K562 (cell line): ENCODE data around the gene NTN3.

Source experiments
- CBFB ChIP-seq: sonication (generic); formaldehyde crosslinking; IDR thresholded peaks from 2 replicates; pipeline ENCODE4 v1.4.0; 2020; ENCODE audit warnings: mild to moderate bottlenecking, missing genetic modification reagents
- EHMT2 ChIP-seq: fragments of 450-650 bp; IDR thresholded peaks from 2 replicates; pipeline ENCODE4 v1.6.1; 2018; ENCODE audit warnings: antibody characterized with exemption
- L3MBTL2 ChIP-seq: fragments of 450-650 bp; IDR thresholded peaks from 2 replicates; pipeline ENCODE4 v1.6.1; 2016; ENCODE audit warnings: mild to moderate bottlenecking, moderate library complexity
- NR2F6 ChIP-seq: fragments of 450-650 bp; formaldehyde crosslinking; IDR thresholded peaks from 2 replicates; pipeline ENCODE4 v1.4.0; 2020; ENCODE audit warnings: mild to moderate bottlenecking
- POU5F1 ChIP-seq: fragments of 150-350 bp; IDR thresholded peaks from 2 replicates; pipeline ENCODE4 v1.6.1; 2014; ENCODE audit warnings: borderline replicate concordance, low read length, low read depth, mild to moderate bottlenecking; ENCODE audit not compliant: partially characterized antibody
- SP2 ChIP-seq: IDR thresholded peaks from 2 replicates; pipeline ENCODE4 v1.6.1; 2011; ENCODE audit warnings: mild to moderate bottlenecking, low read depth, low read length, moderate library complexity; ENCODE audit not compliant: poor library complexity, severe bottlenecking; ENCODE audit errors: extremely low read depth
- ZNF561 ChIP-seq: fragments of 450-650 bp; formaldehyde crosslinking; conservative IDR thresholded peaks from 2 replicates; pipeline ENCODE4 v1.4.0; 2020; ENCODE audit warnings: mild to moderate bottlenecking, moderate library complexity
- TF ChIP-seq, protein P1 (sequence below), 3 experiments: IDR thresholded peaks in 2 of 3; conservative IDR thresholded peaks in 1 of 3; 2 replicates each; pipeline ENCODE4 v1.5.1; 2011 to 2012; ENCODE audit warnings: low read length in 3 of 3, mild to moderate bottlenecking in 3 of 3, control low read depth in 2 of 3, improper control_type of control experiment in 1 of 3, inconsistent platforms in 1 of 3, low read depth in 1 of 3, mixed read lengths in 1 of 3, moderate library complexity in 1 of 3; ENCODE audit not compliant: insufficient read depth in 2 of 3
- TF ChIP-seq, protein P2 (sequence below): fragments of 450-650 bp; IDR thresholded peaks from 2 replicates; pipeline ENCODE4 v1.6.1; 2018; ENCODE audit warnings: mild to moderate bottlenecking, low read depth; ENCODE audit not compliant: partially characterized antibody
- TF ChIP-seq, protein P3 (sequence below): fragments of 450-650 bp; IDR thresholded peaks from 2 replicates; pipeline ENCODE4 v1.6.1; 2016; ENCODE audit warnings: borderline replicate concordance

DNA sequence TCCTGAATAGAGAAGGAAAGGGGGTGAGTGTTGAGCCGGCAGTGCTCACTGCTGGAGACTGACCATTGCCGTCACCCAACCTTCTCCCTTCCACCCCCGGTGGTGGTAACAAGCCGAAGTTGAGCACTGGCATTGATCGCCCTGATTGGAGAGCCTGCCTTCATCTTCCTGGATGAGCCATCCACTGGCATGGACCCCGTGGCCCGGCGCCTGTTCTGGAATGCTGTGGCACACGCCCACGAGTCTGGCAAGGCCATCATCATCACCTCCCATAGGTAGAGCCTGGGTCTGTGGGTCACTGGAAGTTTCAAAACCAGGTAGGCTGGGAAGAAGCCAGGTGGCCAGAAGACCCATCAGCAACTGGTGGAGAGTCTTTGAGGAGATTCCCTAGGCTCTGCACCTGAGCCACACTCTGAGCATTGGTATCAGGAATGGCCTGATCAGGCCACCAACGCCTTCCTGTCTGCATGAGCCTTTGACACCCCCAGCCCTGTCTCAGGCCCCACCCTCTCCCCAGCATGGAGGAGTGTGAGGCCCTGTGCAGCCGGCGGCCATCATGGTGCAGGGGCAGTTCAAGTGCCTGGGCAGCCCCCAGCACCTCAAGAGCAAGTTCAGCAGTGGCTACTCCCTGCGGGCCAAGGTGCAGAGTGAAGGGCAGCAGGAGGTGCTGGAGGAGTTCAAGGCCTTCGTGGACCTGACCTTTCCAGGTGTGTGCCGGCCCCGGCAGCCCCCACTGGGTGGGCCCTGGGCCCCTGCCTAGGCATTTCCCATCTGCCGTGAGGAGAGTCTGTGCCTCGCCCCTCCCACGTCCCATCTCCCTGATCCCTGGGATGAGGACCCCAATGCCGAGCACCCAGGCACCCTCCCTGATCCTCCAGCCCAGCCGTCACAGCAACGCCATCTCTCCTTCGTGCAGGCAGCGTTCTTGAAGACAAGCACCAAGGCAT is 46.8 kb upstream of the NTN3 start:
- no peak for TF ChIP-seq ZNF561 (CRISPR knock-in tag)
- no peak for TF ChIP-seq NR2F6 (CRISPR knock-in tag)
- TF ChIP-seq, protein P1, sequence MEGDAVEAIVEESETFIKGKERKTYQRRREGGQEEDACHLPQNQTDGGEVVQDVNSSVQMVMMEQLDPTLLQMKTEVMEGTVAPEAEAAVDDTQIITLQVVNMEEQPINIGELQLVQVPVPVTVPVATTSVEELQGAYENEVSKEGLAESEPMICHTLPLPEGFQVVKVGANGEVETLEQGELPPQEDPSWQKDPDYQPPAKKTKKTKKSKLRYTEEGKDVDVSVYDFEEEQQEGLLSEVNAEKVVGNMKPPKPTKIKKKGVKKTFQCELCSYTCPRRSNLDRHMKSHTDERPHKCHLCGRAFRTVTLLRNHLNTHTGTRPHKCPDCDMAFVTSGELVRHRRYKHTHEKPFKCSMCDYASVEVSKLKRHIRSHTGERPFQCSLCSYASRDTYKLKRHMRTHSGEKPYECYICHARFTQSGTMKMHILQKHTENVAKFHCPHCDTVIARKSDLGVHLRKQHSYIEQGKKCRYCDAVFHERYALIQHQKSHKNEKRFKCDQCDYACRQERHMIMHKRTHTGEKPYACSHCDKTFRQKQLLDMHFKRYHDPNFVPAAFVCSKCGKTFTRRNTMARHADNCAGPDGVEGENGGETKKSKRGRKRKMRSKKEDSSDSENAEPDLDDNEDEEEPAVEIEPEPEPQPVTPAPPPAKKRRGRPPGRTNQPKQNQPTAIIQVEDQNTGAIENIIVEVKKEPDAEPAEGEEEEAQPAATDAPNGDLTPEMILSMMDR (IDR thresholded peaks at IDR 0.05 in 2 of 3, conservative IDR thresholded peaks at IDR 0.05 in 1 of 3; ENCODE audit: insufficient read depth in 2 of 3, low read depth in 1 of 3, low read length in 3 of 3), result no peak
- no peak for TF ChIP-seq EHMT2
- no peak for TF ChIP-seq CBFB
- TF ChIP-seq SP2, result no peak
- TF ChIP-seq, protein P2, sequence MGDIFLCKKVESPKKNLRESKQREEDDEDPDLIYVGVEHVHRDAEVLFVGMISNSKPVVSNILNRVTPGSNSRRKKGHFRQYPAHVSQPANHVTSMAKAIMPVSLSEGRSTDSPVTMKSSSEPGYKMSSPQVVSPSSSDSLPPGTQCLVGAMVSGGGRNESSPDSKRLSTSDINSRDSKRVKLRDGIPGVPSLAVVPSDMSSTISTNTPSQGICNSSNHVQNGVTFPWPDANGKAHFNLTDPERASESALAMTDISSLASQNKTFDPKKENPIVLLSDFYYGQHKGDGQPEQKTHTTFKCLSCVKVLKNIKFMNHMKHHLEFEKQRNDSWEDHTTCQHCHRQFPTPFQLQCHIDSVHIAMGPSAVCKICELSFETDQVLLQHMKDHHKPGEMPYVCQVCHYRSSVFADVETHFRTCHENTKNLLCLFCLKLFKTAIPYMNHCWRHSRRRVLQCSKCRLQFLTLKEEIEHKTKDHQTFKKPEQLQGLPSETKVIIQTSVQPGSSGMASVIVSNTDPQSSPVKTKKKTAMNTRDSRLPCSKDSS, result no peak
- no peak for TF ChIP-seq POU5F1
- TF ChIP-seq, protein P3, sequence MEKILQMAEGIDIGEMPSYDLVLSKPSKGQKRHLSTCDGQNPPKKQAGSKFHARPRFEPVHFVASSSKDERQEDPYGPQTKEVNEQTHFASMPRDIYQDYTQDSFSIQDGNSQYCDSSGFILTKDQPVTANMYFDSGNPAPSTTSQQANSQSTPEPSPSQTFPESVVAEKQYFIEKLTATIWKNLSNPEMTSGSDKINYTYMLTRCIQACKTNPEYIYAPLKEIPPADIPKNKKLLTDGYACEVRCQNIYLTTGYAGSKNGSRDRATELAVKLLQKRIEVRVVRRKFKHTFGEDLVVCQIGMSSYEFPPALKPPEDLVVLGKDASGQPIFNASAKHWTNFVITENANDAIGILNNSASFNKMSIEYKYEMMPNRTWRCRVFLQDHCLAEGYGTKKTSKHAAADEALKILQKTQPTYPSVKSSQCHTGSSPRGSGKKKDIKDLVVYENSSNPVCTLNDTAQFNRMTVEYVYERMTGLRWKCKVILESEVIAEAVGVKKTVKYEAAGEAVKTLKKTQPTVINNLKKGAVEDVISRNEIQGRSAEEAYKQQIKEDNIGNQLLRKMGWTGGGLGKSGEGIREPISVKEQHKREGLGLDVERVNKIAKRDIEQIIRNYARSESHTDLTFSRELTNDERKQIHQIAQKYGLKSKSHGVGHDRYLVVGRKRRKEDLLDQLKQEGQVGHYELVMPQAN, result no peak
- no peak for TF ChIP-seq L3MBTL2
